ENCODE results near the gene URI1. TPM values are rescaled to one million over a fixed set of nuclear protein-coding genes. Genes with fewer than 3 reads are reported as not detected.

The URI1 gene
- total RNA-seq, 1 experiment from 2014 or later, result 56.0 TPM

GRCh38 chr19:29952177-29952576 is 10.1 kb downstream of the URI1 start:
- CTCF ChIA-PET, result no interaction called here
- POLR2A ChIA-PET (ENCODE audit: unreplicated experiment), result no interaction called here
- no TSS peak for BruUV-seq (replicated peaks)

GRCh38 chr19:29952646-29953045 is 10.6 kb downstream of the URI1 start:
- Histone ChIP-seq H2AFZ (no peak overlapping the region), H3K9me3 (ENCODE audit: insufficient read depth, low read depth) (no peaks in the 10 kb centered on the region), H3K4me2 (no peak overlapping the region), H3K4me1 (replicated peaks; ENCODE audit: insufficient read depth) (no peaks in the 10 kb centered on the region), H4K20me1 (ENCODE audit: insufficient read depth) (peaks cover 28% of the 10 kb centered on the region), H3K4me3 (no peak overlapping the region), H3K79me2 (ENCODE audit: low read depth) (peaks cover 97% of the 10 kb centered on the region), H3F3A (ENCODE audit: insufficient read depth, low read depth) (no peaks in the 10 kb centered on the region), H3K9me2 (ENCODE audit: insufficient read depth) (no peaks in the 10 kb centered on the region), H3K36me3 (ENCODE audit: low read depth) (no peaks in the 10 kb centered on the region; the same call in 1 of the 2 replicates), H3K27me3 (ENCODE audit: insufficient read depth, low read depth) (no peaks in the 10 kb centered on the region), H3K27ac (0 out of 2 replicates have a peak overlapping the region, but pooled peaks have one; percentile 26)
- TF ChIP-seq EZH2 (IDR thresholded peaks at IDR 0.05; ENCODE audit: low read depth) (no peak), CTCF (conservative IDR thresholded peaks at IDR 0.05) (no peak)
- ChIA-PET CTCF (no interaction called here), POLR2A (ENCODE audit: unreplicated experiment) (no interaction called here)
- intact Hi-C loops (cut with micrococcal nuclease; ENCODE audit: unreplicated experiment), result no loop called here
- no TSS peak for BruUV-seq (replicated peaks)
- DNase-seq, result no peak

More at GRCh38 chr19:29952177-29952576, 10.1 kb downstream of the URI1 start:
- Histone ChIP-seq H3K4me2 (no peak overlapping the region), H3F3A (ENCODE audit: insufficient read depth, low read depth) (no peaks in the 10 kb centered on the region), H3K27ac (0 out of 2 replicates have a peak overlapping the region, but pooled peaks have one; percentile 26), H3K9me3 (ENCODE audit: insufficient read depth, low read depth) (no peaks in the 10 kb centered on the region), H3K4me1 (replicated peaks; ENCODE audit: insufficient read depth) (no peaks in the 10 kb centered on the region), H3K27me3 (ENCODE audit: insufficient read depth, low read depth) (no peaks in the 10 kb centered on the region), H3K4me3 (no peak overlapping the region), H2AFZ (no peak overlapping the region), H3K79me2 (ENCODE audit: low read depth) (peaks cover 97% of the 10 kb centered on the region), H3K9me2 (ENCODE audit: insufficient read depth) (no peaks in the 10 kb centered on the region), H4K20me1 (ENCODE audit: insufficient read depth) (peaks cover 28% of the 10 kb centered on the region), H3K36me3 (ENCODE audit: low read depth) (no peaks in the 10 kb centered on the region; the same call in 1 of the 2 replicates)
- intact Hi-C loops (cut with micrococcal nuclease; ENCODE audit: unreplicated experiment), result no loop called here
- no peak for DNase-seq
- no peak for TF ChIP-seq CTCF (conservative IDR thresholded peaks at IDR 0.05)
- no peak for TF ChIP-seq EZH2 (IDR thresholded peaks at IDR 0.05; ENCODE audit: low read depth)

GRCh38 chr19:29953352-29954247 is 11.6 kb downstream of the URI1 start:
- no peaks in the 10 kb centered on the region for H3K4me1 ChIP-seq (replicated peaks; ENCODE audit: insufficient read depth)
- no peaks in the 10 kb centered on the region; the same call in 1 of the 2 replicates for H3K36me3 ChIP-seq (ENCODE audit: low read depth)
- intact Hi-C loops (cut with micrococcal nuclease; ENCODE audit: unreplicated experiment), result no loop called here
- no peak overlapping the region for H3K4me2 ChIP-seq
- H3K4me3 ChIP-seq, result no peak overlapping the region
- BruUV-seq (replicated peaks), result no TSS peak
- ChIA-PET POLR2A (ENCODE audit: unreplicated experiment) (no interaction called here), CTCF (no interaction called here)
- H3K9me2 ChIP-seq (ENCODE audit: insufficient read depth), result no peaks in the 10 kb centered on the region
- no peak overlapping the region for H3K27ac ChIP-seq
- no peak for DNase-seq
- H3K27me3 ChIP-seq (ENCODE audit: insufficient read depth, low read depth), result no peaks in the 10 kb centered on the region
- peaks cover 25% of the 10 kb centered on the region for H4K20me1 ChIP-seq (ENCODE audit: insufficient read depth)
- TF ChIP-seq EZH2 (IDR thresholded peaks at IDR 0.05; ENCODE audit: low read depth), result no peak
- no peak for TF ChIP-seq CTCF (conservative IDR thresholded peaks at IDR 0.05)
- H2AFZ ChIP-seq, result no peak overlapping the region
- H3K79me2 ChIP-seq (ENCODE audit: low read depth), result peaks cover 97% of the 10 kb centered on the region
- H3K9me3 ChIP-seq (ENCODE audit: insufficient read depth, low read depth), result no peaks in the 10 kb centered on the region
- H3F3A ChIP-seq (ENCODE audit: insufficient read depth, low read depth), result no peaks in the 10 kb centered on the region

Data from PC-9 (cell line).